HG03196 (cell line): Measurements from ENCODE around the gene TMEM54.

Source experiments
- ATAC-seq: cut with Tn5 transposase; IDR thresholded peaks from one replicate; pipeline ENCODE4 v1.9.1; 2021; ENCODE audit not compliant: unreplicated experiment

Gene TMEM54

GRCh38 chr1:32895325-32896215, 5.6 kb downstream of the TMEM54 start:
- ATAC-seq: no peak

- ATAC-seq: no peak
These were observed 6.5 kb downstream of the TMEM54 start for GRCh38 chr1:32894681-32895080.

- no peak for ATAC-seq
These were observed 7.1 kb downstream of the TMEM54 start for GRCh38 chr1:32894019-32894600.

- ATAC-seq: no peak
These were observed 7.8 kb downstream of the TMEM54 start for GRCh38 chr1:32893198-32894018.

- no peak for ATAC-seq
These were observed 8.6 kb downstream of the TMEM54 start for GRCh38 chr1:32892368-32893197.

GRCh38 chr1:32891630-32892029, 9.6 kb downstream of the TMEM54 start:
- no peak for ATAC-seq

GRCh38 chr1:32891241-32891570, 10.0 kb downstream of the TMEM54 start:
- no peak for ATAC-seq

GRCh38 chr1:32890516-32891240, 10.5 kb downstream of the TMEM54 start:
- ATAC-seq: no peak

- ATAC-seq: no peak
These were observed 11.4 kb downstream of the TMEM54 start for GRCh38 chr1:32889731-32890278.

GRCh38 chr1:32888677-32889420, 12.3 kb downstream of the TMEM54 start:
- no peak for ATAC-seq

- no peak for ATAC-seq
These were observed 13.1 kb downstream of the TMEM54 start for GRCh38 chr1:32888134-32888533.

GRCh38 chr1:32887623-32888022, 13.6 kb downstream of the TMEM54 start:
- no peak for ATAC-seq

- no peak for ATAC-seq
These were observed 14.3 kb downstream of the TMEM54 start for GRCh38 chr1:32886828-32887414.

- ATAC-seq: no peak
These were observed 15.0 kb downstream of the TMEM54 start, which contains the start of gene HPCA for GRCh38 chr1:32886004-32886827. TSS of gene HPCA (plus strand) at chr1:32886491. CDS start at chr1:32888899, 2,408 bp downstream.

- no peak for ATAC-seq
These were observed 15.5 kb downstream of the TMEM54 start for GRCh38 chr1:32885676-32886003.

GRCh38 chr1:32884726-32885125, 16.5 kb downstream of the TMEM54 start:
- ATAC-seq: no peak

- ATAC-seq: no peak
These were observed 17.2 kb downstream of the TMEM54 start for GRCh38 chr1:32884032-32884372.
